Measurements from ENCODE around the gene RC3H2.
"Not testable (repeated sequence)": the region's sequence is repeated elsewhere in the genome, so short reads cannot be mapped to it uniquely, and the experiment has no call there.

Gene RC3H2

GRCh38 chr9:122923947-122924346 is 18.8 kb upstream of the RC3H2 start:
- no peak for DNase-seq

GRCh38 chr9:122922713-122923112 is 17.6 kb upstream of the RC3H2 start:
- DNase-seq: no peak

GRCh38 chr9:122918310-122918709 is 13.2 kb upstream of the RC3H2 start:
- no peak for DNase-seq

- DNase-seq: peak; percentile 71
Observed at GRCh38 chr9:122912964-122913673, 8.0 kb upstream of the RC3H2 start, which contains the start of gene ZBTB6. ZBTB6 (minus strand) TSS chr9:122913323; CDS start chr9:122912072, 1,251 bp downstream.

- DNase-seq: no peak
Observed at GRCh38 chr9:122912671-122912963, 7.5 kb upstream of the RC3H2 start.

GRCh38 chr9:122906122-122906521 is 963 bp upstream of the RC3H2 start:
- not testable (repeated sequence) for DNase-seq

- DNase-seq: no peak
Observed at GRCh38 chr9:122904466-122904822, 715 bp downstream of the RC3H2 start.

GRCh38 chr9:122900791-122901190 is 4.4 kb downstream of the RC3H2 start:
- no peak for DNase-seq

- no peak for DNase-seq
Observed at GRCh38 chr9:122897969-122898368, 7.2 kb downstream of the RC3H2 start.

GRCh38 chr9:122888480-122888879 is 16.7 kb downstream of the RC3H2 start:
- no peak for DNase-seq

- DNase-seq: no peak
Observed at GRCh38 chr9:122883125-122883524, 22.0 kb downstream of the RC3H2 start.

GRCh38 chr9:122879443-122879842 is 25.7 kb downstream of the RC3H2 start:
- DNase-seq: no peak

GRCh38 chr9:122875523-122875922 is 29.6 kb downstream of the RC3H2 start:
- DNase-seq: no peak

- DNase-seq: not testable (repeated sequence)
Observed at GRCh38 chr9:122867276-122867675, 37.9 kb downstream of the RC3H2 start.

- no peak for DNase-seq
Observed at GRCh38 chr9:122866079-122866478, 39.1 kb downstream of the RC3H2 start.

GRCh38 chr9:122865300-122865699 is 39.9 kb downstream of the RC3H2 start:
- no peak for DNase-seq

- DNase-seq: no peak
Observed at GRCh38 chr9:122863407-122863806, 41.8 kb downstream of the RC3H2 start.

- DNase-seq: no peak
Observed at GRCh38 chr9:122860319-122861142, 44.6 kb downstream of the RC3H2 start.

GRCh38 chr9:122857815-122858214 is 47.3 kb downstream of the RC3H2 start:
- no peak for DNase-seq

GRCh38 chr9:122852085-122852786 is 52.9 kb downstream of the RC3H2 start:
- DNase-seq: not testable (repeated sequence)

GRCh38 chr9:122848256-122848943 is 56.8 kb downstream of the RC3H2 start:
- DNase-seq: no peak

GRCh38 chr9:122846371-122846940 is 58.7 kb downstream of the RC3H2 start:
- no peak for DNase-seq

GRCh38 chr9:122845116-122845515 is 60.0 kb downstream of the RC3H2 start:
- DNase-seq: no peak

Data from NCI-H1417 treated with DMSO at 0.1 percent for 48 hours (cell line).